ENCODE data around the gene TAS2R30. TPM values are rescaled to one million over a fixed set of nuclear protein-coding genes. Genes with fewer than 3 reads are reported as not detected.

TAS2R30 gene
- total RNA-seq, 6 experiments from 2014 or later, result 1.2 to 5.1 (median 2.0) TPM

GRCh38 chr12:11164384-11164783, 29.9 kb upstream of the TAS2R30 start:
- intact Hi-C loops (cut with DNase I), result no loop called here
- Histone ChIP-seq H3K27me3 (no peaks in the 10 kb centered on the region), H3K4me3 (no peak overlapping the region), H3K4me1 (peaks cover 0 to 3% (median 0%) of the 10 kb centered on the region in 4 donors), H3K36me3 (peaks cover 0 to 3% (median 0%) of the 10 kb centered on the region in 4 donors), H3K27ac (no peak overlapping the region), H3K9me3 (no peaks in the 10 kb centered on the region)
- no peak for ATAC-seq
- no peak for DNase-seq
- no peak for TF ChIP-seq CTCF (IDR thresholded peaks at IDR 0.05)
- TF ChIP-seq POLR2A (IDR thresholded peaks at IDR 0.05), result no peak

- Histone ChIP-seq H3K4me1 (no peaks in the 10 kb centered on the region), H3K27ac (no peak overlapping the region), H3K4me3 (no peak overlapping the region), H3K27me3 (no peaks in the 10 kb centered on the region), H3K36me3 (peaks cover 0 to 3% (median 0%) of the 10 kb centered on the region in 4 donors), H3K9me3 (no peaks in the 10 kb centered on the region)
- DNase-seq, result no peak
- ATAC-seq, result peak in 2 of 4 donors; percentile 33 to 42
- intact Hi-C loops (cut with DNase I), result no loop called here
- 77% methylated on average over 1 of the region's 1 CpG for WGBS (ENCODE audit: insufficient coverage, low coverage, low lambda C conversion rate, missing lambda C conversion rate)
- TF ChIP-seq CTCF (IDR thresholded peaks at IDR 0.05), result no peak
These were observed 28.1 kb upstream of the TAS2R30 start for GRCh38 chr12:11162502-11162901.

- no peak for TF ChIP-seq POLR2A (IDR thresholded peaks at IDR 0.05)
- no peak for TF ChIP-seq CTCF (IDR thresholded peaks at IDR 0.05)
- no peak overlapping the region for H3K4me3 ChIP-seq
- H3K27me3 ChIP-seq, result no peaks in the 10 kb centered on the region
- H3K36me3 ChIP-seq, result no peaks in the 10 kb centered on the region
- 42% methylated on average over 5 of the region's 5 CpGs for WGBS (ENCODE audit: insufficient coverage, low coverage, low lambda C conversion rate, missing lambda C conversion rate)
- no peaks in the 10 kb centered on the region for H3K9me3 ChIP-seq
- ATAC-seq (no peak), DNase-seq (no peak)
- intact Hi-C loops (cut with DNase I), result no loop called here
- no peaks in the 10 kb centered on the region for H3K4me1 ChIP-seq
- no peak overlapping the region for H3K27ac ChIP-seq
These were observed 24.5 kb upstream of the TAS2R30 start for GRCh38 chr12:11158885-11159444.

GRCh38 chr12:11154400-11154925, 20.0 kb upstream of the TAS2R30 start:
- WGBS (ENCODE audit: insufficient coverage, low coverage, low lambda C conversion rate, missing lambda C conversion rate), result 90% methylated on average over 1 of the region's 1 CpG
- ATAC-seq (no peak), DNase-seq (no peak)
- no peaks in the 10 kb centered on the region for H3K36me3 ChIP-seq
- no peaks in the 10 kb centered on the region for H3K9me3 ChIP-seq
- no peaks in the 10 kb centered on the region for H3K4me1 ChIP-seq
- no peak overlapping the region for H3K4me3 ChIP-seq
- no peaks in the 10 kb centered on the region for H3K27me3 ChIP-seq
- TF ChIP-seq POLR2A (IDR thresholded peaks at IDR 0.05) (no peak), CTCF (IDR thresholded peaks at IDR 0.05) (no peak)
- intact Hi-C loops (cut with DNase I), result no loop called here
- no peak overlapping the region for H3K27ac ChIP-seq

- Histone ChIP-seq H3K9me3 (no peaks in the 10 kb centered on the region), H3K4me1 (no peaks in the 10 kb centered on the region), H3K36me3 (no peaks in the 10 kb centered on the region), H3K27me3 (no peaks in the 10 kb centered on the region), H3K27ac (no peak overlapping the region), H3K4me3 (no peak overlapping the region)
- no peak for ATAC-seq
- 48% methylated on average over 2 of the region's 2 CpGs for WGBS (ENCODE audit: insufficient coverage, low coverage, low lambda C conversion rate, missing lambda C conversion rate)
- intact Hi-C loops (cut with DNase I), result no loop called here
- TF ChIP-seq POLR2A (IDR thresholded peaks at IDR 0.05), result no peak
- TF ChIP-seq CTCF (IDR thresholded peaks at IDR 0.05), result no peak
- DNase-seq, result no peak
These were observed 18.3 kb upstream of the TAS2R30 start for GRCh38 chr12:11152725-11153124.
